Liver (tissue), 2 donors: ENCODE data around the gene SPTBN5.

ENCODE experiments used
- CTCF ChIP-seq: fragments of 150-350 bp; IDR thresholded peaks from 2 replicates; pipeline ENCODE4 v1.5.1; 2017; ENCODE audit warnings: improper control_type of control experiment, low read depth, low read length; ENCODE audit not compliant: missing input control
- REST ChIP-seq: IDR thresholded peaks from 2 replicates; pipeline ENCODE4 v1.6.1; 2016; ENCODE audit warnings: antibody characterized with exemption, mild to moderate bottlenecking
- donor health status: healthy.

- TF ChIP-seq CTCF (no peak), REST (no peak)
Observed at GRCh38 chr15:41928637-41929620, 35.1 kb upstream of the SPTBN5 start.
